Activated naive CD4-positive, alpha-beta T cell treated with anti-CD3 and anti-CD28 coated beads for 36 hours (primary cell): Measurements from ENCODE around the gene CBFA2T2. TPM values are rescaled to one million over a fixed set of nuclear protein-coding genes. Genes with fewer than 3 reads are reported as not detected.
A peak's percentile ranks its signal among the peaks of the same experiment; 100 is the strongest.

Experiments
- CTCF ChIA-PET: fragments of 350-600 bp; sonication (Branson Sonifier 250); formaldehyde crosslinking; loops from one replicate; lab custom pipeline; 2021; ENCODE audit warnings: antibody characterized with exemption; lab: Charles Lee
- DNase-seq: peaks from one replicate; pipeline ENCODE4 v3.0.0-alpha.2; 2020
- H3K27ac Mint-ChIP-seq: one replicate; pipeline ENCODE4 v1.8.0; 2021; ENCODE audit warnings: mild to moderate bottlenecking, mixed read lengths
- H3K27me3 Mint-ChIP-seq: one replicate; pipeline ENCODE4 v1.8.0; 2021; ENCODE audit warnings: low read depth, mixed read lengths
- H3K36me3 Mint-ChIP-seq: one replicate; pipeline ENCODE4 v1.8.0; 2021; ENCODE audit warnings: low read depth, mixed read lengths
- H3K4me1 Mint-ChIP-seq: one replicate; pipeline ENCODE4 v1.8.0; 2021; ENCODE audit warnings: low read depth, mixed read lengths
- H3K4me3 Mint-ChIP-seq: one replicate; pipeline ENCODE4 v1.8.0; 2021; ENCODE audit warnings: mild to moderate bottlenecking, moderate library complexity, mixed read lengths
- H3K9me3 Mint-ChIP-seq: one replicate; pipeline ENCODE4 v1.8.0; 2021; ENCODE audit warnings: mixed read lengths
- intact Hi-C: fragments of 100-400 bp; cut with micrococcal nuclease; formaldehyde crosslinking; loops from one replicate; pipeline ENCODE4 v1.15.1; 2023
- total RNA-seq, 2 experiments: library from RNA; stranded (reverse); gene quantifications; one replicate each; pipeline ENCODE4 v1.2.3, GENCODE V29; 2021

CBFA2T2 gene
- total RNA-seq, 2 experiments from 2014 or later: 11.1 to 11.4 TPM

DNA sequence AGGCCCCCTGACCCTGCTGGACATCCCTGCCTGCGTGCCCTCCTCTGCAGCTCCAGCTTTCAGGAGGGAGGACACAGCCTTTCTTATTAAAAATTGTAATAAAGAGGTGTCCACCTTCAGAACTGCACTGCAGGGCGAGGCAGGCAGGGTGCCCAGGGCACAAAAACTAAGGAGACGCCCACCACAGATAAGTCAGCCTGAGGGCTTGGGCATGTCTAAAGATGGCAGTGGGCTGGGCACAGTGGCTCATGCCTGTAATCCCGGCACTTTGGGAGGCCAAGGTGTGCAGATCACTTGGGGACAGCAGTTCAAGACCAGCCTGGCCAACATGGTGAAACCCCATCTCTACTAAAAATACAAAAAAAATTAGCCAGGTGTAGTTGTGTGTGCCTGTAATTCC lies 165.3 kb downstream of the CBFA2T2 start:
- no peaks in the 10 kb centered on the region for H3K27me3 Mint-ChIP-seq
- no peak overlapping the region for H3K27ac Mint-ChIP-seq
- CTCF ChIA-PET: interaction anchor here (0.6 kb wide), 2 partner anchors 169 to 202 kb away, joined by 3 to 4 read pairs; no protein-coding TSS in a partner anchor
- DNase-seq: no peak
- peaks cover 29% of the 10 kb centered on the region for H3K4me1 Mint-ChIP-seq
- intact Hi-C loops: no loop called here
- no peaks in the 10 kb centered on the region for H3K36me3 Mint-ChIP-seq
- H3K9me3 Mint-ChIP-seq: no peaks in the 10 kb centered on the region
- no peak overlapping the region for H3K4me3 Mint-ChIP-seq

DNA sequence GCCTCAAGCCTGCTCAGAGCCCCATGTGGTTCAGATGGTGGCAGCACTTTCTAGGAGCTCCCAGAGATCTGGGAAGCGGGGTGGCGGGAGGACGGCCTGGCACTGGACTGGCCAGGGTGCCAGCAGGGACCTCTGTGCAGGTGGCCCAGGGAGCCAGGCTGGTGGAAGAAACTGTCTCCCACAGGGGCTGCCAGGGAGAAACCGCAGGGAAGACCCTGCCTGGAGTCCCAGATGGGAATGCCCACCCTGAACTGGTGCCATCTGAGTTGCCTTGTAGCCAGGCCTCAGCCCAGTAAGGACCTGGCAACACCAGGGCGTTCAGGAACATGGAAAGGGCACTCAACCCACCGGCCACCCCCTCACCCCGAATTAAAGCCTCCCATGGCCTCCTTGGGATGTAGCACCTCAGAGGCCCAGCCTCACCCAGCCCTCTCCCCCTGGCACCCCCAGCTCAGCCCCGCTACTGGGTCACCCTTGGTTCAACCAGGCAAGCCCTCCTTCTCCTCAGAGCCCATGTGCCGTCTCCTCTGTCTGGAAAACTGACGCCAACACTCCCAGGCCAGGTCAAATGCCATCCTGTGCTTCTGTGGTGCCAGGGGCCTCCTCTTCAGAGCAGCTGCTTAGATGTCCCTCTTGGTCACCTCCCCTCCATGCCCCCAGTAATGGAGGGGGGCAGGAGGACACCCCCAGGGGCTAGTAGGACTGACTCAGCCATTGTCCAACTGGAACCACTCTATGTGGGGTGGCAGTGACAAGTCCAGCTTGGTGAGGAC lies 166.3 kb downstream of the CBFA2T2 start:
- H3K4me1 Mint-ChIP-seq: peaks cover 29% of the 10 kb centered on the region
- H3K4me3 Mint-ChIP-seq: no peak overlapping the region
- no peaks in the 10 kb centered on the region for H3K27me3 Mint-ChIP-seq
- CTCF ChIA-PET: interaction anchor here (0.6 kb wide), 1 partner anchor 170 kb away, joined by 4 read pairs; no protein-coding TSS in a partner anchor
- H3K27ac Mint-ChIP-seq: no peak overlapping the region
- no peaks in the 10 kb centered on the region for H3K9me3 Mint-ChIP-seq
- intact Hi-C loops: no loop called here
- no peaks in the 10 kb centered on the region for H3K36me3 Mint-ChIP-seq
- DNase-seq: no peak

DNA sequence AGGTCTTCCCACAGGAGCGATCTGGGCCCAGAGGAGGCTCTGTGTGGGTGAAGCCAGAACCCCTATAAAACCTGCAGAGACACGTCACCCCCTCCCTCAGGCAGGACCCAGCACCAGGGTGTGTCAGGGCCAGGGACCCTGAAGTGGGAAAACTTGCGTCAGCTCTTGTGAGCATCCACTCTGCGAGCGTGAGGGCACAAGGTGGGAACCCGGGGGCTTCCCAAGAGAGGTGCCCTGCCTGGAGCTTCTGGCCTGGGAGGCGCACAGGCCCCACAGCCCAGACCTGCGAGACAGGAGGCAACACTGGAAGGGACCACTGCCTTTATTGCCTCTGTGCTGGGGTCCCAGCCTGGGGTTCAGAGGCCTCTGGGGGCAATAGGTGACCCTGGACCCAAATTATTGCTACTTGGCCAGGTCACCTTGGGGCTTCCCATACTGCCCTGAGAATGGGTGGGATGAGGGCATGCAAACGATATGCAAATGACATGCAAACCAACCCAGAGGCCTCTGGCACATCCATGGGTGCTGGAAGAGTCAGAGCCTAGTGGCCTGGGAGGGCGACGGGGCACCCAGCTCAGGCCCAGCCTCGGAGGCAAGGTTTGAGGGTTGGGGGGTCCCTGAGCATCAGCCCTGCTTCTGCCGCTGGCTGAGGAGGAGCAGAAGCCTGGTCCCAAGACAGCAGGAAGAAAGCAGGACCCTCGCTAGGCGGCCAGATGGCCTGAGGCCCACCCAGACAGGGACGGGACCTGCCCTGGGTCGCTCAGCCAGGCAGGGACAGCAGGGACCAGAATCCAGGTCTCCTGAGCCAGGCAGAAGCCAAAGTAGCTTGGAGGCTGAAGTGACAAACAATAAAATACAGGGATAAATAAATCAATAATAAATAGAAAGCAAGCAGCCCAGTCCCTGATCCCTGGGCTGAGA lies 167.1 kb downstream of the CBFA2T2 start:
- no peak overlapping the region for H3K27ac Mint-ChIP-seq
- intact Hi-C loops: no loop called here
- DNase-seq: no peak
- H3K27me3 Mint-ChIP-seq: no peaks in the 10 kb centered on the region
- CTCF ChIA-PET: no interaction called here
- peaks cover 21% of the 10 kb centered on the region for H3K4me1 Mint-ChIP-seq
- H3K36me3 Mint-ChIP-seq: no peaks in the 10 kb centered on the region
- H3K4me3 Mint-ChIP-seq: no peak overlapping the region
- H3K9me3 Mint-ChIP-seq: no peaks in the 10 kb centered on the region

DNA sequence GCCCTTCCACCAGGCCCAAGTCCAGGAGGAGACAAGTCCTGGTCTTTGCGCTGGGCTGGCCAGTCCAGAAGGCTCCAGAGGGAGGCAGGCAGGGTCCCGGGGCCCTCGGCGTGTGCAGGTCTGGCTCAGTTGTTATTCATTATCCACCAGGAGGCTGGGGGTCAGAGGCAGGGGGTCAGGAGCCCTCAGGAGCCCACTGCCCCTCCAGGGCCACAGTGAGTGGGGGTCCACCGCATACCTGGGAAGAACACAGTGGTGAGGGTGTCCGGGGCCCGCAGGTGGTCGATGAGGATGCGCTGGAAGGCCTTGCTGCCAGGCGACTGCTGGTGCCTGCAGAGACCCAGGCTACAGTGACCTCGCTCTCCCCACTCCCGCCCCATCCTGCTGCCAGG lies 167.8 kb downstream of the CBFA2T2 start:
- Mint-ChIP-seq H3K9me3 (no peaks in the 10 kb centered on the region), H3K27ac (no peak overlapping the region), H3K36me3 (no peaks in the 10 kb centered on the region), H3K4me3 (no peak overlapping the region), H3K27me3 (no peaks in the 10 kb centered on the region), H3K4me1 (peaks cover 16% of the 10 kb centered on the region)
- intact Hi-C loops: no loop called here
- DNase-seq: no peak
- CTCF ChIA-PET: no interaction called here

DNA sequence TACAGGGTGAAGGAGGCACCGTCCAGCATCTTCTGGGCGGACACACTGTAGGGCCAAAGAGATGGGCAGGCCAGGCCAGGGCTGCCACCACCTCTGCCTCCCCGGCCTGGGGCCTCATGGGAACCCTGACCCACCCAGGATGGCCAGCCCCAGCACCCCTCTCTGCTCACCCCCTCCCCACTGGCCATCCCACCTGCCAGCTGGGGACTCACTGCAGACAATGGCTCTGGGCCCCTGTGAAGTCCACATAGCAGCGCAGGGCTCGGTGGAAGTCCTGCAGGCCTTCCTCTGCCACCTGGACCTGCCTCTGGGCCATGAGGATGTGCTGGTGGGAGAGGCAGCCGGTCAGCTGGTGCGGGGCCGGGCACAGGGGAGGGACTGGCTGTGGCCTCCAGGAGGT lies 168.6 kb downstream of the CBFA2T2 start:
- H3K4me3 Mint-ChIP-seq: no peak overlapping the region
- H3K4me1 Mint-ChIP-seq: peaks cover 10% of the 10 kb centered on the region
- H3K36me3 Mint-ChIP-seq: no peaks in the 10 kb centered on the region
- no peaks in the 10 kb centered on the region for H3K27me3 Mint-ChIP-seq
- H3K9me3 Mint-ChIP-seq: no peaks in the 10 kb centered on the region
- CTCF ChIA-PET: no interaction called here
- intact Hi-C loops: no loop called here
- H3K27ac Mint-ChIP-seq: no peak overlapping the region
- no peak for DNase-seq

DNA sequence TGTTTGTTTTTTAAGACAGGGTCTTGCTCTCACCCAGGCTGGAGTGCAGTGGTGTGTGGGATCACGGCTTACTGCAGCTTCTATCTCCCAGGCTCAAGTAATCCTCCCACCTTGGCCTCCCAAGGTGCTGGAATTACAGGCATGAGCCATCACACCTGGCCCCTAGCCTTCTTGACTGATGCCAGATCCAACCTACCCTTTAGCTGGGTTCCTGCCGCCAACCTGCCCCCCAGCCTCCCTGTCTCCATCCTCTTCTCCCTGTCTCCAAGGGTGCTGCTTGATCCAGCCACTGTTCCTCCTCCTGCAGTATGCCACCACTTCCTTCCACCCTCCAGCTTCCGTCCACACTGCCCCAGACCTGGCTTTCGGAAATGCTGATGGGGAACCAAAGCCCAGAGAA lies 169.0 kb downstream of the CBFA2T2 start:
- no peak overlapping the region for H3K4me3 Mint-ChIP-seq
- no peaks in the 10 kb centered on the region for H3K36me3 Mint-ChIP-seq
- no peaks in the 10 kb centered on the region for H3K27me3 Mint-ChIP-seq
- intact Hi-C loops: no loop called here
- no peak for DNase-seq
- H3K9me3 Mint-ChIP-seq: no peaks in the 10 kb centered on the region
- H3K4me1 Mint-ChIP-seq: peaks cover 8% of the 10 kb centered on the region
- H3K27ac Mint-ChIP-seq: no peak overlapping the region
- CTCF ChIA-PET: no interaction called here

DNA sequence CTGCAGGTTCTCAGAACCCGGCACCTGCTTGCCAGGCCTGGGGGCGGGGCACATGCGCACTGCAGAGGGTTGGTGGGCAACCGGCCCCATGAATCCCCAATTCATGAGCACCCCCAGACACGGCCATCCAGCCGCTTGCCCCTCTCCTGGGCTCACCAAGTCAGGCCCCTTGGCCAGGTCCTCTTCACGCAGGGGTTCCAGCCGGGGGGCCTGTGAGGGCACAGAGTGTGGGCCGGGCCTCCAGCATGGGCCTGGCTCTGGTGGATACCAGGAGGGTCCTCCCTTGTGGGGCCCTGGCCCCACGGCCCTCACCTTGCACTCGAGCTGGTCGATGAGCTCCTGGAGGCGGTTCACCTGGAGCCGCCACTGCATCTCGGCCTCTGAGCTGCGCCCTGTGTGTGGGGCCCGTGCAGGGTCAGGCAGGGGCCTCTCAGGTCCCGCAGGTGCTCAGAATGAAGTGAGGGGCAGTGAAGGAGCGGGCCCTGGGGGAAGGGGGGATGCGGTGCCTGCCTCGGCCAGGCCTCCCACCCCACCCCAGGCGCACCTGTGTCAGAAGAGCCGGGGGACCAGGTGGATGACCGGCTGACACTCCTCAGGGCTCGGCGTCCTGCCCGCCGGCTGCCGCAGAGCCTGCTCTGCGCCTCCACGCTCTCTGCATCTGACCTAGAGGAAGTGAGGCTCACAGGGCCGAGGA lies 169.6 kb downstream of the CBFA2T2 start:
- no peaks in the 10 kb centered on the region for H3K36me3 Mint-ChIP-seq
- no peak overlapping the region for H3K4me3 Mint-ChIP-seq
- H3K4me1 Mint-ChIP-seq: peaks cover 7% of the 10 kb centered on the region
- H3K27me3 Mint-ChIP-seq: no peaks in the 10 kb centered on the region
- H3K9me3 Mint-ChIP-seq: no peaks in the 10 kb centered on the region
- DNase-seq: no peak
- no peak overlapping the region for H3K27ac Mint-ChIP-seq
- intact Hi-C loops: loop anchor here (10.0 kb wide), 1 partner anchor 685 kb away; no protein-coding TSS in a partner anchor
- CTCF ChIA-PET: no interaction called here

DNA sequence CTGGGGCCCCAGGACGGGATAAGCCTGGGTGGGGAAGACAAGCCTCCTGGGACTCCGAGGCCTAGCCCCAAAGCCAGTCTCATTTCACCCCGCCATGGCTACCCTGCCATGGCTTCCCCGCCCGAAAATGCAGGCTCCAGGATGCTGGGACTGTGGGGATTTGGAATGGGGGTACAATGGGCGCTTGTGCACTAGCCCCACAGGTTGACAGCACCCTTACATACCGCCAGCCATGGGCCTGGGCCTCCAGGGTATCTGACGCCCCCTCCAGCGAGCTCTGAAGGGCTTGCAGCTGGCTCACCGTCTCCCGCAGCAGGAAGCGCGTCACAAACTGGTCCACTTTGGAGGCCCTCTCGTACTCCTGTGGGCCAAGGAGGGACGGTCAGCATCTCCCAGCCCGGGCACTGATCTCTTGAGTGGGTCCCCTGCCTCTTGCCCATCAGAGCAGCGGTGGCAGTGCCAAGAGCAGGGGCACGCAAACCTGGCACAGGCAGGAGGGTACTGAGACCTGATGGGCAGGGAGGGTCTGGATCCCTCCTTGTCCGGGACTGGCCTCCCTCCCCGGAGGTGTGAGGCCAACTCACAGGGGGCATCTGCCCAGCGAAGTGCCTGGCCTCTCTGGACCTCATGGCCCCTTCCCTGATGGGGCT lies 170.3 kb downstream of the CBFA2T2 start:
- H3K9me3 Mint-ChIP-seq: no peaks in the 10 kb centered on the region
- no peak overlapping the region for H3K4me3 Mint-ChIP-seq
- no peak for DNase-seq
- no peaks in the 10 kb centered on the region for H3K36me3 Mint-ChIP-seq
- intact Hi-C loops: loop anchor here (10.0 kb wide), 1 partner anchor 685 kb away; no protein-coding TSS in a partner anchor
- CTCF ChIA-PET: interaction anchor here (1.1 kb wide), 1 partner anchor 28 kb away, joined by 3 read pairs; no protein-coding TSS in a partner anchor
- H3K27ac Mint-ChIP-seq: no peak overlapping the region
- H3K4me1 Mint-ChIP-seq: peaks cover 14% of the 10 kb centered on the region
- H3K27me3 Mint-ChIP-seq: no peaks in the 10 kb centered on the region

DNA sequence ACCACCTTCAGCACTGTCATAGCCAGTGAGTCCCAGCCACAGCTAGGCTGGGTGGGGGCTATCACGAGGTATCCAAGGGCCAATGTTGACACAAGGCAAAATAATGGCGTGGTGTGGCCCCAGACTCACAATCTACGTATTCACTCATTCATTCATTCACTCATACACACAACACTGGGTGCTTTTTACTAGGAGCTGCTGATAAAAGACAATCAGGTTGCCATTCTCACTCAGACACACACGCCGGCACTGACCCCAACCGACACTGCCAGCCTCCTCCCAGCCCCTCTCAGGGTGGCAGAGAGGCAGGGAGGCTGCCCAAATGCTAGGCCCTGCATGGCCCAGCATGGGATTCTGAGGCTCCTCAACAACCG lies 170.8 kb downstream of the CBFA2T2 start:
- peaks cover 19% of the 10 kb centered on the region for H3K4me1 Mint-ChIP-seq
- no peaks in the 10 kb centered on the region for H3K9me3 Mint-ChIP-seq
- no peak overlapping the region for H3K27ac Mint-ChIP-seq
- no peak overlapping the region for H3K4me3 Mint-ChIP-seq
- intact Hi-C loops: loop anchor here (10.0 kb wide), 1 partner anchor 686 kb away; no protein-coding TSS in a partner anchor
- DNase-seq: no peak
- H3K36me3 Mint-ChIP-seq: no peaks in the 10 kb centered on the region
- CTCF ChIA-PET: interaction anchor here (1.1 kb wide), 1 partner anchor 28 kb away, joined by 3 read pairs; no protein-coding TSS in a partner anchor
- H3K27me3 Mint-ChIP-seq: no peaks in the 10 kb centered on the region

DNA sequence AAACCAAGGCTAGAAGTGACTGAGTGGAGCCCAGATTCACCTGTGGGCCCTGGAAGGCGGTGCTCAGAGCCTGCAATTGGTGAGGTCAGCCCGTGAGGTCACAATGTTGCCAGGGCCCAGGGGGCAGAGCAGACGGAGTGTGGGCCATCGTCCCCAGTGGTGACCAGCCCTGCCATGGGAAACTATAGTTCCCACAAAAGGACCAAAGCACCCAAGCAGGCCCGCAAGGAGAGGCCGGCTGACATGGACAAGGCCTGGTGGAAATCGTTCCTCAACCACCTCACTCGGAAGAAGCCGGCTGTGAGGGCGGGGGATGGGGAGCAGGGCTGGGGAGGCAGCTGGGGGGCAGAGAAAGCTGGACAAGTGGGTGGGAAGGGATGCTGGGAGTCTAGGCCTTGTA lies 172.3 kb downstream of the CBFA2T2 start, which contains the start of gene C20orf144:
TSS of gene C20orf144 (plus strand) at position 156 of the 400 bp plus-strand sequence. CDS start at position 175, 19 bp downstream.
- DNase-seq: no peak
- Mint-ChIP-seq H3K4me1 (peaks cover 26% of the 10 kb centered on the region), H3K27ac (peak within 1 kb of the TSS; percentile 89), H3K27me3 (no peaks in the 10 kb centered on the region), H3K36me3 (no peaks in the 10 kb centered on the region), H3K4me3 (peak within 1 kb of the TSS; percentile 82), H3K9me3 (no peaks in the 10 kb centered on the region)
- intact Hi-C loops: loop anchor here (2.0 to 10.0 kb wide), 3 partner anchors 17 to 687 kb away; partner anchors contain the start of gene PXMP4
- CTCF ChIA-PET: interaction anchor here (2.1 to 2.8 kb wide), 2 partner anchors 9 to 172 kb away, joined by 8 to 13 read pairs; partner anchors contain the start of gene CBFA2T2
